Kidney (tissue), 14 donors: ENCODE measurements around the gene THPO. TPM values are rescaled to one million over a fixed set of nuclear protein-coding genes. Genes with fewer than 3 reads are reported as not detected.

Experiments
- DNase-seq, 5 donors: peaks; one replicate each; pipeline ENCODE4 v3.0.0-alpha.2; 2013 to 2020
- FAIRE-seq: peaks from 2 replicates; lab custom pipeline; 2012; peaks lifted over from hg19 to GRCh38; lab: Jason Lieb, UNC
- H3K27ac ChIP-seq, 2 donors: one replicate each; pipeline ENCODE4 v1.7.0; 2013; ENCODE audit warnings: low read depth in 2 of 2, low read length in 2 of 2, inconsistent platforms in 1 of 2
- H3K27me3 ChIP-seq: one replicate; pipeline ENCODE4 v1.7.1; 2013; ENCODE audit warnings: low read length, inconsistent platforms; ENCODE audit not compliant: control insufficient read depth, insufficient read depth
- H3K36me3 ChIP-seq, 3 donors: one replicate each; pipeline versions ENCODE4 v1.7.0 to v1.7.1; 2013; ENCODE audit warnings: low read length in 3 of 3, control low read depth in 1 of 3, inconsistent platforms in 1 of 3; ENCODE audit not compliant: insufficient read depth in 3 of 3, control insufficient read depth in 2 of 3
- H3K4me1 ChIP-seq, 3 donors: one replicate each; pipeline versions ENCODE4 v1.7.0 to v1.7.1; 2013; ENCODE audit warnings: low read length in 3 of 3, inconsistent platforms in 1 of 3, low read depth in 1 of 3; ENCODE audit not compliant: control insufficient read depth in 2 of 3, insufficient read depth in 2 of 3
- H3K4me3 ChIP-seq, 3 donors: one replicate each; pipeline versions ENCODE4 v1.7.0 to v1.8.1; 2013; ENCODE audit warnings: low read length in 3 of 3, control low read depth in 1 of 3, inconsistent platforms in 1 of 3
- H3K9ac ChIP-seq, 3 donors: one replicate each; pipeline versions ENCODE4 v1.7.0 to v1.7.1; 2013; ENCODE audit warnings: low read length in 3 of 3, control low read depth in 1 of 3, inconsistent platforms in 1 of 3
- H3K9me3 ChIP-seq, 3 donors: one replicate each; pipeline versions ENCODE4 v1.7.0 to v1.7.1; 2013; ENCODE audit warnings: low read length in 3 of 3, control low read depth in 1 of 3, inconsistent platforms in 1 of 3; ENCODE audit not compliant: control insufficient read depth in 2 of 3, insufficient read depth in 1 of 3
- CTCF ChIP-seq: IDR thresholded peaks from 3 replicates; pipeline ENCODE4 v1.5.1; 2012; ENCODE audit warnings: mild to moderate bottlenecking, moderate library complexity, borderline replicate concordance; ENCODE audit not compliant: insufficient read depth; ENCODE audit errors: extremely low read depth
- intact Hi-C: fragments of 100-400 bp; cut with DNase I; formaldehyde crosslinking; loops from one replicate; pipeline ENCODE4 v1.11.1; 2022
- polyA plus RNA-seq: library from polyadenylated mRNA; stranded (reverse); fragments of 350-450 nt; fragmentation: Illumina TruSeq; extraction: RNeasy Lipid Tissue Mini Kit (QIAGEN cat#74804); gene quantifications from one replicate; pipeline ENCODE4 v1.2.3, GENCODE V29; 2014; ENCODE audit warnings: low read depth, low replicate concordance; ENCODE audit not compliant: insufficient read depth
- total RNA-seq: library from RNA; stranded (reverse); fragmentation: NEBNext Ultra II Directional; extraction: Animal tissue kit (Norgen Biotek cat#: 25700); gene quantifications from one replicate; pipeline ENCODE4 v1.2.1, GENCODE V29; 2021
- donor health status: control.
- donor health status: control.
- donor health status: control.
- donor health status: control.
- donor health status: control.
- donor health status: DM: yes; HTN: yes; CAD: no.
- donor health status: Normal renal cell carcinoma (clear cell type).

THPO gene
- total and polyA plus RNA-seq, 2 donors from 2014 or later, result 0.85 to 5.7 TPM

- Histone ChIP-seq H3K36me3 (no peaks in the 10 kb centered on the region), H3K9ac (no peak overlapping the region), H3K4me3 (no peak overlapping the region), H3K9me3 (no peaks in the 10 kb centered on the region), H3K4me1 (no peaks in the 10 kb centered on the region), H3K27me3 (no peaks in the 10 kb centered on the region), H3K27ac (no peak overlapping the region)
- DNase-seq (no peak), FAIRE-seq (no peak)
- no peak for TF ChIP-seq CTCF
- intact Hi-C loops, result no loop called here
These were observed 10.3 kb upstream of the THPO start for GRCh38 chr3:184388164-184388935.

GRCh38 chr3:184387174-184387714, 9.2 kb upstream of the THPO start:
- H3K27me3 ChIP-seq, result no peaks in the 10 kb centered on the region
- H3K27ac ChIP-seq, result no peak overlapping the region
- no peak for DNase-seq
- H3K9ac ChIP-seq, result no peak overlapping the region
- H3K36me3 ChIP-seq, result no peaks in the 10 kb centered on the region
- H3K4me1 ChIP-seq, result no peaks in the 10 kb centered on the region
- no peaks in the 10 kb centered on the region for H3K9me3 ChIP-seq
- no peak for FAIRE-seq
- intact Hi-C loops, result no loop called here
- no peak for TF ChIP-seq CTCF
- H3K4me3 ChIP-seq, result no peak overlapping the region

- Histone ChIP-seq H3K27me3 (no peaks in the 10 kb centered on the region), H3K27ac (no peak overlapping the region), H3K4me3 (no peak overlapping the region), H3K36me3 (no peaks in the 10 kb centered on the region), H3K9ac (no peak overlapping the region), H3K4me1 (no peaks in the 10 kb centered on the region), H3K9me3 (no peaks in the 10 kb centered on the region)
- DNase-seq (no peak), FAIRE-seq (no peak)
- intact Hi-C loops, result no loop called here
- TF ChIP-seq CTCF, result no peak
These were observed 8.2 kb upstream of the THPO start for GRCh38 chr3:184386047-184386806.
